Parathyroid adenoma (tissue), 2 donors: ENCODE results near the gene GRIN3A.

Source experiments
- H2AFZ ChIP-seq: fragments of 300-600 bp; sonication (generic); one replicate; pipeline ENCODE4 v1.7.0; 2017; ENCODE audit warnings: antibody characterized with exemption, mild to moderate bottlenecking
- H3K27ac ChIP-seq: fragments of 300-600 bp; sonication (generic); one replicate; pipeline ENCODE4 v1.7.0; 2017
- H3K27me3 ChIP-seq: fragments of 300-600 bp; sonication (generic); one replicate; pipeline ENCODE4 v1.7.0; 2017; ENCODE audit warnings: low read length; ENCODE audit not compliant: control insufficient read depth, insufficient read depth
- H3K36me3 ChIP-seq: fragments of 300-600 bp; sonication (generic); one replicate; pipeline ENCODE4 v1.7.0; 2017; ENCODE audit warnings: low read length; ENCODE audit not compliant: control insufficient read depth, insufficient read depth
- H3K4me1 ChIP-seq: fragments of 300-600 bp; sonication (generic); one replicate; pipeline ENCODE4 v1.7.0; 2017; ENCODE audit warnings: control low read depth
- H3K4me2 ChIP-seq: fragments of 300-600 bp; sonication (generic); one replicate; pipeline ENCODE4 v1.7.0; 2017; ENCODE audit warnings: low read length
- H3K4me3 ChIP-seq: fragments of 300-600 bp; sonication (generic); one replicate; pipeline ENCODE4 v1.7.0; 2017; ENCODE audit warnings: low read depth, low read length
- H3K79me2 ChIP-seq: fragments of 300-600 bp; sonication (generic); one replicate; pipeline ENCODE4 v1.7.0; 2017; ENCODE audit warnings: control low read depth
- H3K9ac ChIP-seq: fragments of 300-600 bp; sonication (generic); one replicate; pipeline ENCODE4 v1.7.0; 2017; ENCODE audit warnings: mild to moderate bottlenecking
- H3K9me3 ChIP-seq: fragments of 300-600 bp; sonication (generic); one replicate; pipeline ENCODE4 v1.7.0; 2017; ENCODE audit warnings: low read length; ENCODE audit not compliant: control insufficient read depth
- TF ChIP-seq, protein P1 (sequence below): fragments of 300-600 bp; sonication (generic); IDR thresholded peaks from one replicate; pipeline ENCODE4 v1.7.0; 2017; ENCODE audit warnings: antibody characterized with exemption, mild to moderate bottlenecking
- donor health status: primary hyperparathyroidism.

Gene GRIN3A

GRCh38 chr9:101693546-101694336, 44.7 kb downstream of the GRIN3A start:
- Histone ChIP-seq H3K4me1 (no peaks in the 10 kb centered on the region), H3K27ac (no peak overlapping the region), H3K36me3 (no peaks in the 10 kb centered on the region), H3K9ac (no peak overlapping the region), H3K4me2 (no peak overlapping the region), H3K4me3 (no peak overlapping the region), H3K27me3 (no peaks in the 10 kb centered on the region), H2AFZ (no peak overlapping the region), H3K79me2 (no peaks in the 10 kb centered on the region), H3K9me3 (no peaks in the 10 kb centered on the region)
- TF ChIP-seq, protein P1, sequence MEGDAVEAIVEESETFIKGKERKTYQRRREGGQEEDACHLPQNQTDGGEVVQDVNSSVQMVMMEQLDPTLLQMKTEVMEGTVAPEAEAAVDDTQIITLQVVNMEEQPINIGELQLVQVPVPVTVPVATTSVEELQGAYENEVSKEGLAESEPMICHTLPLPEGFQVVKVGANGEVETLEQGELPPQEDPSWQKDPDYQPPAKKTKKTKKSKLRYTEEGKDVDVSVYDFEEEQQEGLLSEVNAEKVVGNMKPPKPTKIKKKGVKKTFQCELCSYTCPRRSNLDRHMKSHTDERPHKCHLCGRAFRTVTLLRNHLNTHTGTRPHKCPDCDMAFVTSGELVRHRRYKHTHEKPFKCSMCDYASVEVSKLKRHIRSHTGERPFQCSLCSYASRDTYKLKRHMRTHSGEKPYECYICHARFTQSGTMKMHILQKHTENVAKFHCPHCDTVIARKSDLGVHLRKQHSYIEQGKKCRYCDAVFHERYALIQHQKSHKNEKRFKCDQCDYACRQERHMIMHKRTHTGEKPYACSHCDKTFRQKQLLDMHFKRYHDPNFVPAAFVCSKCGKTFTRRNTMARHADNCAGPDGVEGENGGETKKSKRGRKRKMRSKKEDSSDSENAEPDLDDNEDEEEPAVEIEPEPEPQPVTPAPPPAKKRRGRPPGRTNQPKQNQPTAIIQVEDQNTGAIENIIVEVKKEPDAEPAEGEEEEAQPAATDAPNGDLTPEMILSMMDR = no peak

DNA sequence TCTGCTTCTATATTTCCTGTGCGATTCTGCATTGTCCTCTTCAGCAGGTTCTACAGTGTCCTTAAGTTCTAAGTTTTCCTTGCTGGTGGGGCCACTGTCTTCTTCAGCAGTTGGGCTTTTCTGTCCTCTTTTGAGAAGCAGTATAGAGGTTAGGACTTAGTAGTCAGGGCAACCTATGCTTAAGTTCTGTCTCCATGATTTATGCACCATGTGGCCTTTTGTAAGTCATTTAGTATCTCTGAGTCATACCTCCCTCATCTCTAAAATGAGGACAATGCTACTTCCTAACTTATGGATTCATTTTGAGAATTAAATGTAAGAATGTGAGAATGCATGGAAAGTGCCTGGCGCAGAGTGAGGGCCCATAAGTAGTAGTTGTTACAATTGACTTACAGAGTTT, 46.8 kb downstream of the GRIN3A start:
- H2AFZ ChIP-seq = no peak overlapping the region
- no peaks in the 10 kb centered on the region for H3K9me3 ChIP-seq
- no peak overlapping the region for H3K4me2 ChIP-seq
- H3K27me3 ChIP-seq = no peaks in the 10 kb centered on the region
- H3K9ac ChIP-seq = no peak overlapping the region
- H3K4me1 ChIP-seq = no peaks in the 10 kb centered on the region
- no peaks in the 10 kb centered on the region for H3K36me3 ChIP-seq
- no peaks in the 10 kb centered on the region for H3K79me2 ChIP-seq
- H3K27ac ChIP-seq = no peak overlapping the region
- TF ChIP-seq, protein P1 = no peak
- H3K4me3 ChIP-seq = no peak overlapping the region

- Histone ChIP-seq H3K27me3 (no peaks in the 10 kb centered on the region), H3K4me1 (no peaks in the 10 kb centered on the region), H3K4me2 (no peak overlapping the region), H2AFZ (no peak overlapping the region), H3K9ac (no peak overlapping the region), H3K36me3 (no peaks in the 10 kb centered on the region), H3K9me3 (no peaks in the 10 kb centered on the region), H3K79me2 (no peaks in the 10 kb centered on the region), H3K4me3 (no peak overlapping the region), H3K27ac (no peak overlapping the region)
- TF ChIP-seq, protein P1 = no peak
These were observed 49.4 kb downstream of the GRIN3A start for GRCh38 chr9:101689039-101689438.

DNA sequence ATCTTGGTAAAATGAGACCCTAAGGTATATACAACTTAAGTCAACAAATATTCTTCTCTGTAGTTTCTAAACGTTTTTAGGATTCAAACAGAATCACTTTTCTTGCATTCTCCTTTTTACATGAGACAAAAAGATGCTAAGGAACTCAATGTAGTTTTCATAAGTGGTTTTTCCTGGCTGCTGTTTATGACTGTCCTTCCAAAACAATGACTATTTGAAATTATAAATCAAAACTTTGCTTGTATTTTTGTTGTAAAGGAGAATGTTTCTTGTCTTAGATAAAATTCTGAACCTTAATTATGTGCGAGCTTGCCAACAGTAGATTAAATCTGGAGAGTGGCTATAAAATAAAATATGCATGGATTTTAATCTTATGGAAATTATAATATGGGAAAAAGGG, 53.8 kb downstream of the GRIN3A start:
- Histone ChIP-seq H3K4me2 (no peak overlapping the region), H3K4me1 (no peaks in the 10 kb centered on the region), H3K9ac (no peak overlapping the region), H2AFZ (no peak overlapping the region), H3K79me2 (no peaks in the 10 kb centered on the region), H3K9me3 (no peaks in the 10 kb centered on the region), H3K27me3 (no peaks in the 10 kb centered on the region), H3K4me3 (no peak overlapping the region), H3K27ac (no peak overlapping the region), H3K36me3 (no peaks in the 10 kb centered on the region)
- TF ChIP-seq, protein P1 = no peak

DNA sequence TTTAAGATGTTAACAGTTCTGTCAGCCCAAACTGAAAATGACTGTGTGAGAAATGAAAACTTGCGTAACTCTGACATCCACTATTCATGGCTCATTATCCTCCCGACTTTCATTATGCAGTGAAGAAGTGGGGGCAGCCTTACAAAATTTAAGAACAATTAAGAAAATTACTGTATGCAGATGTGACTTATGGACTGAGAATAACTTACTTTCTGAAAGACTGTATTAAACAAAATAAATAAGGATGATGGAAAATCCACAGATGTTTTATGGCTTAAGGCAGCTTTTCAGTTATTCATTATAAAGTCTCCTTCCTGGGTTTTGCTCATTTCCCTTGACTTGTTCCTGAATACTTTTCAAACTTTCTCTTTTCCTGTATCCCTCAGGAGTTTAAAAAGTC, 55.2 kb downstream of the GRIN3A start:
- no peaks in the 10 kb centered on the region for H3K36me3 ChIP-seq
- no peak overlapping the region for H3K9ac ChIP-seq
- no peaks in the 10 kb centered on the region for H3K4me1 ChIP-seq
- H3K4me3 ChIP-seq = no peak overlapping the region
- H3K9me3 ChIP-seq = no peaks in the 10 kb centered on the region
- TF ChIP-seq, protein P1 = no peak
- H3K79me2 ChIP-seq = no peaks in the 10 kb centered on the region
- no peak overlapping the region for H3K27ac ChIP-seq
- no peaks in the 10 kb centered on the region for H3K27me3 ChIP-seq
- no peak overlapping the region for H3K4me2 ChIP-seq
- H2AFZ ChIP-seq = no peak overlapping the region
